Middle frontal gyrus (tissue), 1 donor: ENCODE results near the gene C9orf152.
"Not testable (repeated sequence)": the region's sequence is repeated elsewhere in the genome, so short reads cannot be mapped to it uniquely, and the experiment has no call there.

ENCODE experiments used
- DNase-seq: peaks from one replicate; pipeline ENCODE4 v3.0.0-alpha.2; 2015; ENCODE audit warnings: low spot score; ENCODE audit errors: extremely low spot score

C9orf152 gene, protein sequence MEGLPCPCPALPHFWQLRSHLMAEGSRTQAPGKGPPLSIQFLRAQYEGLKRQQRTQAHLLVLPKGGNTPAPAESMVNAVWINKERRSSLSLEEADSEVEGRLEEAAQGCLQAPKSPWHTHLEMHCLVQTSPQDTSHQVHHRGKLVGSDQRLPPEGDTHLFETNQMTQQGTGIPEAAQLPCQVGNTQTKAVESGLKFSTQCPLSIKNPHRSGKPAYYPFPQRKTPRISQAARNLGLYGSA

DNA sequence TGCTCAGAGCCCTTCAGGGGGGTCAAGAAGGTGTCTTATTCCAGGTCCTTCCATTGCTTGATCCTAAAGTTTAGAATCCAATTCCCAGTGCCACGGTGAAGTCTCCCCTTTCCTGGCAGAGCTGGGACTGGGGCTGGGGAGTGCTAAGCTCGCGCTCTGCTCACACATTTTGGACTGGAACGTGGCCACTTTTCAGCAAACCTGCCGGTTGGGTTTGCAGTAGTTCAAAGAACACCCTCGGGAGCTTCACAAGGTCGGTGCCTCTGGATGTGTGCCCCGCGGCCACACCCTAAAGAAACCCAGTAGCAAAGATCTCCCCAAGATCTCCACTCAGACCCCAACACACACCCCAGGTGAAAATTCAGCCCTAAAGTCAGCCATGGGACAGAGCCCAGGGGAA is at the start of gene C9orf152:
C9orf152 (minus strand) TSS at position 129 of the 400 bp plus-strand sequence. CDS start 580 bp downstream, outside the sequence.
- DNase-seq: no peak

DNA sequence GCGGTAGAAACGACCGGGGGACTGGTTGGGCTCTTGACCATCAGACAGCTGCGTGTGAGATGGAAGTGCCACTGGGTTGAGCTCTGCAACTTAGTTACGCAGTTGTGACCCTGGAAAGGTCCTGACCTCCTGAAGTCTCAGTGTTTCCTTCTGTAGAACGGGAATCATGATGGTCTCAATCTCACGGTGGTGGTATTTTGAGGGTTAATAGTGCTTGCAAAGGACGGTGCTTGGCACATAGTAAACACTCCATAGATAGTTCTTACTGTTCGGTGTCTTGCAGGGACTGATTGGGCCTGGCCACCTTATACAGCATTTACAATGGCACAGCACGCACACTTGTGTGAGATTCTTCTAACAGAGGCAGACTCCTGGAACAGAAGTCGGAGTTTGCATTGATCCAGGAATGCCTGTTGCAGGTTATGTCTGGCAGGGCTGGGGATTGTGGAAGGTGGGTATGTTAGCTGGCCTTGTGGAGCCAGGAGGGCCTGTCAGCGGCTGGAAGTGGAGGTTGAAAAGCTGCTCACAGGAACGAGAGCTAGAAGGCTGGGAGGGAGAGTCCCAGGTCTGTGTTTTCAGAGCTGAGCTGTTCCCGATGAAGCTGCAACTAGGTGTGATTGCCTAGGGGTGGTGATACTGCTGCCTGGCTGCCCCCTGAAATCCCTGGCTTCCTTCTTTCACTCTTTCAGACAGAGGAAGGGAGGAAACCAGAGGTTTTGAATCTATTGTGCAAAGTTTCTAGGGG is 49.3 kb upstream of the C9orf152 start:
- DNase-seq: no peak

DNA sequence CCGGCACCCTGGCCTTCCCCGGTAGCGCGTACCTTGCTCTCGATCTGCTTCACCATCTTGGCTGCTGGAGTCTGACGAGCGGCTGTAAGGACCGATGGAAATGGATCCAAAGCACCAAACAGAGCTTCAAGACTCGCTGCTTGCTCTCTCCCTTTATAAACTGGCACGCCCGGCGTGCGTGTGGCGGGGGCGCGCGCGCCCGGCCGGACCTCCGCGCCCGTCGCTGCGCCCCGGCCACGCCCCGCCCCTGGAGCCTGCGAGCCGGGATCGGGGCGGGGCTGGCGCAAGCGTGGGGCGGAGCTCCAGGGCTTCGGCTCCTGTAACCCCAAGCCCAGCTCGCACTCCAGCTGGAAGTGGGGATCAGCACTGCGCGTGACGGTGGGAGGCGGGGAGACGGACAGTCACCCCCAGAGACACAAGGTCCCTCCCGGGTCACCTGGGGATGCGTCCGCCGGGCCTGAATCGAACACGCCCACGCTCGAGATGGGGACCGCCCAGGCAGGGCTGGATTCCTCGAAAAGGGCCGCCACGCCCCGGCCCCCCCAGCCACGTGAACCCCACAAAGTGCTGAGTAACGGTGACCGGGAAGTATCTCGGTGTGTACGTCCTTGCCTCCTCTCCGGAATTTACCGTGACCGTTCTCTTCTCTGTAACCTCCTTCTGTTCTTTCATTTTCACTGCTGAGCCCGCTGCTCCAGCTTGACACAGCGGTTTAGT is 48.6 kb upstream of the C9orf152 start, which contains the start of gene TXN:
TXN (minus strand) TSS at position 128 of the 717 bp plus-strand sequence; CDS start at position 56, 72 bp downstream.
- DNase-seq: peak; percentile 87

DNA sequence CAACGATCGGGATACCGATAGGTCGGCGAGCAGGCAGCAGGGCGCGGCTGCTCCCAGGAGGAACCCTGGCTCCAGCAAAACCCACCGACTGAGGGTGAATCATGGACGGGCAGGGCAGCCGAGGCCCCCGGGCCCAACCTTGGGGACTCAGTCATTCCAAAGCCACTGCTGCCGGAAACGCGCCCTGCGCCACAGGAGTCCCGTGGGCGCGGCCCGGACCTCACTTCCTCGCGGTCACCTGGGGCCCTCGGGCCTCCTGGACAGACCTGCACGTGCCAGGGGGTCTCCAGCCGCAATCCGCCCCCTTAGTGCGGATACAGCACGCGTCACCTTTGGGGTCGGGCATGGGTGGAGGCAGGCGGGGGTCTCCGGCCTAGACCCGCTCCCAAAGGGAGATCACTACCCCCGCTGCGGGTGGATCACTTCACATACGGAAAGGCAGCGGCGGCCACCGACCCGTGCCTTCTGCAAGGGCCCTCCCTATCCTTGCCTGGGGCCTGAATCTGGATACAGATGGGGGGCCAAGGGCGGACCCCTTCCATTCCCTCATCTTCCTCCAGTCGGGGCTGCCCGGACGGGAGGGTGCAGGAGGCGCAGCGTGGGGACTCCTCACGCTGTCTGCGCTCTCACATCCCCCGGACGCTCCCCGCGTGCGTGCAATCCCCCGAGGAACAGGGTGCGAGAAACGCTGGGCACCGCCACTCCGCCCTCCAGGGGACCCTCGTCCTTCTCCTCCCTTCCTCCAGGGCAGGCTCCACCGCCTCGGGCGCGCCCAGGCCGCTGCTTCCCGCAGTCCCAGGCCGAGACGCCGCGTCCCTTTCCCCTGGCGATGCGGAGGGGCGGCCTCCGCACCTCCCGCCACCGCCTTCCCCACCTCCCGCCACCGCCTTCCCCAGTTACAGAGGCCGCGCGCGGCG is 47.8 kb upstream of the C9orf152 start:
- no peak for DNase-seq

DNA sequence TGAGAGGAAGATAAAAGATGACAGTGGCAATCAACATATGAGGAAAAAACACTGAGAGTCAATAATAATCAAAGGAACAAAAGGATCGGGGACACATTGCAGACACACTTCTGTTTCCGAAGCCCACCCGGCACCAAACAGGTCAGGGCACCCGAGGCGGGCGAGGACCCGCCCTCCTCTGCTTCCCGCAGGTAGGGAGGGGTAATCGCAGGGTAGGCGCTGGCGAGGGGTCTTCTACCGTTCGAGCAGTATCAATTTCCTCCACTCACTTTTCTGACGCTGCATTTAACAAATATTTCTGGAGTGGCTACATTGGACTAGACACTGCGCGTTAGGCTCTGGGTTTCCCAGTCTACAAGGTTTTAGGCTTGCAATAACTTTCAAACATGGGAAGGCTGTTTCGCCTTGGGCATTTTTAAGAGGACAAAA is 47.1 kb upstream of the C9orf152 start:
- DNase-seq: no peak

DNA sequence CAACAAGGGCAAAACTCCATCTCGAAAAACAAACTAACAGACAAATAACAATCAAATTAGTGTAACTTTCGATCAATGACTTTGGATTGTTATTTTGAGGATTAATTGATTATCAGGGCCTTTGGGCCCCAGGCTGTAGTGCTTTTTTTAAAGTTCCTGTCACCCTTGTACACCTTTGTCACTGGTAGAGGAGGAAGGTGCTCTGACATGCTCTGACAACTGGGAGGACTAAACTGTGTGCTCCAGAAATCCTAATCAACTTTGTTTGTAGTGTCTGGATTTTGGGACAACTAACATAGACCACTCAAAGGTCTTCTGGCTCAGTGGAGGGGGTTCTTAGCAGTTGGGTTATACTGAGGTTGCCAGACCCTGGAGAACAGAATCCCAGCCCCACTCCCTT is 46.5 kb upstream of the C9orf152 start:
- no peak for DNase-seq

DNA sequence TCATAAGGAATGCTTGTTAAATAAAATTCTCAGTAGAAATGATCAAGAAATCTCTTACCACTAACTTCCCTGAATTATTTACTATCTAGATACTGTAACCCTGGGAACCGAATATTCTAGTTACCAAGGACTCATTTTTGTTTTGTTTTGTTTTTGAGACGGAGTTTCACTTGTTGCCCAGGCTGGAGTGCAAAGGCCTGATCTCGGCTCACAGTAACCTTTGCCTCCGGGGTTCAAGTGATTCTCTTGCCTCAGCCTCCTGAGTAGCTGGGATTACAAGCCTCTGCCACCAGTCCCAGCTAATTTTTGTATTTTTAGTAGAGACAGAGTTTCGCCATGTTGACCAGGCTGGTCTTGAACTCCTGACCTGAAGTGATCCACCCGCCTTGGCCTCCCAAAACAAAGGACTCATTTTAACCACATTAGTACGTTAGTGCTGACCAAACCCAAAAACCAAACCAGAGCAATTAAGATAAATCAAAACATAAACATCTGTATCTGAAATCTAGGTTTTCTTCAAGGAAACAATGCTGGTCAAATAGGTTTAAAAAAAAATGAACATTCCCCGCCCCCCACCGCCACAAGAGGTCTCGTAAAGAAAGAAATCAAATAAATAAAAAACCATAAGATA is 44.7 kb upstream of the C9orf152 start:
- DNase-seq: no peak

DNA sequence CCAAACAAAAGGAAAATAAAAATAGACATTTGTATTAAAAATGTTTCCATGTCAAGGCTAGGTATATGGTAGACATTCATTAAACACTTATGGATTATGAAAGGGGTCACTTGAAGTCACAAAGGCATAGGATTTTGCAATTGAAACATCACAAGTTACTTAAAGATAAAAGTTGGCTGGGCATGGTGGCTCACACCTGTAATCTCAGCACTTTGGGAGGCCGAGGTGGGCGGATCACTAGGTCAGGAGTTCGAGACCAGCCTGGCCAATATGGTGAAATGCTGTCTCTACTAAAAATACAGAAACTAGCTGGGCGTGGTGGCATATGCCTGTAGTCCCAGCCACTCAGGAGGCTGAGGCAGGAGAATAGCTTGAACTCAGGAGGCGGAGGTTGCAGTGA is 43.8 kb upstream of the C9orf152 start:
- not testable (repeated sequence) for DNase-seq

DNA sequence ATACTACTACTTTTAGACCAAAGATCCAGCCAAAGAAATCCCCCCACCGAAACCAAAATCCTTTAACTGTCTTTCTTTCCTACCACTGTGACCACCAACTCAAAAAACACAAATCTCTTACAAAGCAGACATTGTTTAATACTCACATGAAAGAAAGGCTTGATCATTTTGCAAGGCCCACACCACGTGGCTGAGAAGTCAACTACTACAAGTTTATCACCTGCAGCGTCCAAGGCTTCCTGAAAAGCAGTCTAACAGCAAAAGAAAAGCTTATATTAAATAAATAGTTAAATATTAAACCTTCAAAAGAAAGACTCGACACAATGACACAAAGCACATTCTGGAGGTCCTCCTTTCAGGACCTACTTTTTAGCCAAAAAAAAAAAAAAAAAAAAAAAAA is 43.3 kb upstream of the C9orf152 start:
- no peak for DNase-seq

DNA sequence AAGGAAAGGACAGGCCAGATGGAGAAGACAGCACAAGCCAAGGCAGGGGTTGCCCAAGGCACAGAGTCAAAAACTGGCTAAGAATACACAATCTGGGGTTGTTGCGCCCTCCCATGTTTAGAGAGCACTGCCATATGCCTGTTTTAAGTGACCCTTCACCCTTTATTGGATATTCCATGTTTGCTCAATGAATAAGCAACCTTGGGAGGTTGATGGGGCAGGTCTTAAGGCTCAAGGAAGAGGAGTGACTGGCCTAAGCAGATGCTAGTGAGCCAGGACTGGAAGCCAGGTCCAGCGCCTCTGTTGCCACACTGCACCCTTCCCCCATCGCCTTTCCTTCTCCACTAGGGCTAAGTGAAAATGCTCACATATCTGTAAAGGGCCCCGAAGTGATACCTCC is 41.6 kb upstream of the C9orf152 start:
- no peak for DNase-seq

DNA sequence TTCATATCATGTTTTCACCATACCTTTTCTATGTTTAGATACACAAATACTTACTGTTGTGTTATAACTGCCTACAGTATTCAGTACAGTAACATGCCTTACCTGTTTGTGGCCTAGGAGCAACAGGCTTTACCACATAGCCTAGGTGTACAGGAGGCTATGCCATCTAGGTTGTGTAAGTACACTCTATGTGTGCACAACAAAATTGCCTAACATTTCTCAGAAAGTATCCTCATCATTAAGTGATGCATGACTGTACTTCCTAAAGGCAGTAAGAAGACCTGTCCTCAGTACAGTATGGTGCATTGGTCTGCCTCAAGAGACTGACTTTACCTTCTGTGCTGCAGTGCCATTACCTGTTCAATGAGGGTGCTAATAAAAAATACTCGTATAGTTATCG is 40.4 kb upstream of the C9orf152 start:
- no peak for DNase-seq

DNA sequence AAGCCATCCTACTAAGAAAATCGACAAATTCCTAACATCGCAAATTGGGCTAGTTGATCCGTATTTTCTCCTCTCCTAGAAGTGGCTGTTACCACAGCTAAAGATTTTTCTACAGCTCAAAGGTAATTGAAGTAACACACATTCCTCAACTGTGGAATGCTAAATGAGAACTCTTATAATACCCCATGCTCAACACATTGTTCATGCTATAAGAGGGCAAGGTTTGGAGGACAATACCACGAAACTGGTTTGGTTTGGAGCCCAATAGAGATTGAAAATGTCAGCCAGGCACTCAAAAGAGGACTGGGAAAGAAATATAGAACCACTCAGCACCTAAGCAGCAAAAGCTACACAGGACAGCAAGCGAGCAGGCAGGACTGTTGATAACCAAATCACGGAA is 38.3 kb upstream of the C9orf152 start:
- no peak for DNase-seq

DNA sequence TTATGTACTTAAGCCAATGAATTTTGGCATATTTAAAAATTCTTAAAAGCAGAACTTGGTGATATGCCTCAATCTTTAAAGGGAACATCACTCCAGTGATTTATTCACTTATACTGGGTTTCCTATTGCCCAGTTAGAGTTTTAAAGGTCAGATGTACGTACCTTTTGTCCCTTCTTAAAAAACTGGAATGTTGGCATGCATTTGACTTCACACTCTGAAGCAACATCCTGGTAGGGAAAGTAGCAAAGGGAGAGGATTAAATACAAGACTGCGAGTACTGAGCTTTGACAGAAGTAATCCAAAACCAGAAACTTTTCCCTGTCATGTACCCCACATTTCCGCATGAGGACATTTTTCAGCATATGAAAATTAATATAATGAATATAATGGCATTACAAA is 36.7 kb upstream of the C9orf152 start:
- no peak for DNase-seq

DNA sequence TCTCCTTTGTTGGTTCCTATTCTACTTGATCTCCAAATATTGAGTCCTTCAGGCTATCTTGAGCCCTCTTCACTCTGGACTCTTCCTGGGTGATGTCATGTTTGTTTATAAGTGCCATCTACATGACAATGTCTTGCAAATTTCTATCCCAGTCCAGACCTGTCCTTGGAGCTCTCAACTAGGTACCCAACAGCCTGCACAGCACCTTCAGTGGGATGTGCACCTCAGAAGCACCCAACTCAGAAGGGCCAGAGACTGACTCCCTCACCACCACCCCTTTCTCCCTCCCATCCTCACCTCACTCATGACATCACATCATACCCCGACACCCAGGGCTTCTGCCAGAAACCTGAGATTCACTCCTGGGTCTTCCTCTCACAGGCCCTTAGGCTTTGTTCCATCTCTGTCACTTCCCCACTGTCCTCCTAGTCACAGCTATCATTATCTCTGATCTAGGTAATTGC is 33.9 kb upstream of the C9orf152 start:
- no peak for DNase-seq

DNA sequence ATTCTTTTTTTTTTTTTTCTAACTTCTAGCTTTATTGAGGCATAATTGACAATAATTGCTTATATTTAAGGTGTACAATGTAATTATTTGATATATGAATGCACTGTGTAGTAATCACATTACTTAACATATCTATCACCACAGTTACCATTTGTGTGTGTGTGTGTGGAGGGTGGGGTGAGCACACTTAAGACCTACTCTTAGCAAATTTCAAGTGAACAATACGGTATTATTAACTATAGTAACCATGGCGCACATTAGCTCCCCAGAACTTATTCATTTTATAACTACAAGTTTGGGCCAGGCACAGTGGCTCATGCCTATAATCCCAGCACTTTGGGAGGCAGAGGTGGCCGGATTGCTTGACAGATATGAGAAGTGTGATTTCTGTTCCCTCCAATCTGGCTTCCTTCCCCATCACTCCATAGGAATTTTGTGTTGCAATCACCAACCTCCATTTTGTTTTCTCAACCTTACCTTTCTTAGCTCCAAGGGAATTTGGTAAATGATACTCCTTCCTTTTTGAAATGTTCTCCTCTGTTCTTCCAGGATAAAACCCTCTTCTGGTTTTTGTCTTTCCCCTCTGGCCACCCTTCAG is 33.4 kb upstream of the C9orf152 start:
- no peak for DNase-seq

DNA sequence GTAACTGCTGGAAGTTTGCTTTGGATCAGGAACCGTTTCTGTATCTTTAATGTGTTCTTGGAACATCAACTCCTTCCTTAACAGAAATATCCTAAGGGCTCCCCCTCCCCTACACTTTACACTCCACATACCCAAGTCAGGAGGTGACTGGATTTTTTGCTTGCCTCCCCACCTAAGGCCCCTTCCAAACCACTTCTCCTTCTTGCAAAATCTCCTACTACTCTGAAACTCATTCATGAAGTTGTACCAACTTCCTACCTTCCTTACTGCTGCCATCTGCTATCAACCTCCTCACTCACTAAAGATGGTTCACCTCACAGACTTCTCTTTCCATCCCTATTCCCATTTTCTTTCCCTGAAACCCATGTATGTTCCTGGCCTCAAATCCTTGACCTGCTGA is 32.2 kb upstream of the C9orf152 start:
- DNase-seq: no peak

DNA sequence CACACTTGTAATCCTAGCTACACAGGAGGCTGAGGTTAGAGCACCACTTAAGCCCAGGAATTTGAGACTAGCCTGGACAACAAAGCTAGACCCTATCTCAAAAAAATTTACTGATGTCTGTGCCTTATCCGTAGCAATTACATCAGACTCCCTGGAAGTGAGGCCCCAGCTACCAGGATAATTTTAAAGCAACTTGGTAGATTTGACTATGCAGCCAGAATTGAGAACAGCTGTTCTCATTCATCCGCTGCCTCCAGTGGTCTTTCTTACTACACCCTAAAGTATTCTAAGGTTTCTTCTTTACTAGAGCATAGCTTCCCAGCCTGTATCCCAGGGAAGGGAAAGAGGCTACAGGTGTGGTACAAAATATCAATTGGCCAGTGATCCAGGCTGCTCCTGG is 20.4 kb upstream of the C9orf152 start:
- DNase-seq: no peak

DNA sequence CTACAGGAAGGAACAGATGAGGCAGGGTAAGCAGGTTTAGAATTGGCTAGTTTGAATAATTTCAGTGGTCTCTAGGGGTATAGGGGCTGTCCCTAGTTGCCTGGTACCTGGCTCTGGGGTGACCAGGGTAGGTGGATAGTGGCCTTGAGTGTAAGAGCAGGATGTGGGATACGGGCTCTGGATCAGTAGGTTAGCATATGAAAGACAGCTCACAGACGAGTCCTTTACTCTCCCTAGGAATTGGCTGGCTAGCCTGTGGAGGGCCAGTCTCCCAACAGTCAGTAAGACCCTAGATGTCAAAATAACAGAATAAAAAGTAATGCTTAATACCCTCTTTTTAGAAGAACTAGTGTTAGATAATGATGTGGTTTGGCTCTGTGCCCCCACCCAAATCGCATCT is 16.6 kb upstream of the C9orf152 start:
- no peak for DNase-seq

DNA sequence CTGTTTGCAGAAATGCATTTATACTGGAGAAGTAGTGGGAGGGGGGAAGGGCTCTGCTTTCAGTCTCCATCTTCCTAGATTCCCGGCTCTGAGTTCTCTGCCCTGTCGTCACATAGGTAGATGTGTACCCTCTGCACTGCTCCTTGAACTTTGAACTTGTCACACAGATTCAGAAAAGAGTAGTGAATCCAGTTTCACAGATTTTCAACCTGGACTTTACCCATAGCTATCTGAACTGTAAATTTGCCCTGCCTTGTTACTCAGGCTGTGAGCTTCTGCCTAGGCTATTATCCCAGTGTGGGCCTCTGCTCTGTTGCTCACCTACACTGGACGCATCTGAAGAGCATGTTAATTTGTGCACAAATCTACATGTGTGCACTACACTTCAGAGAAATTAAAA is 12.8 kb upstream of the C9orf152 start:
- no peak for DNase-seq

DNA sequence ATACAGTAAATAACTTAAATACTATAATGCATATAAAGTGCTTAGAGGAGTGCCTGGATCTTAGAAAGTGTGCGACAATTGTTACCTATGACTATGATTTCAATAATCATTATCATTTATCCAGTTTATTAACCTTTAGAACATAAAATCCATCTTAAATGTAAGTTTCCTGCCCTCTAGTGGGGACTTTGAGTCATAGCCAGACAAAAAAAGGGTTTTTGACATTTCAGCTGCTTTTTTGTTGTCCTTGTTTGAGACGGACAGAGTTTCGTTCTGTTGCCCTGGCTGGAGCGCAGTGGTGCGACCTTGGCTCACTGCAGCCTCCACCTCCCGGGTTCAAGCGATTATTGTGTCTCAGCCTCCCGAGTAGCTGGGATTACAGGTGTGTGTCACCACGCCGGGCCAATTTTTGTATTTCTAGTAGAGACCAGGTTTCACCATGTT is 9.7 kb upstream of the C9orf152 start:
- no peak for DNase-seq
